GM12878 (cell line): ENCODE data around the gene PLEKHA6. TPM values are rescaled to one million over a fixed set of nuclear protein-coding genes. Genes with fewer than 3 reads are reported as not detected.
A peak's percentile ranks its signal among the peaks of the same experiment; 100 is the strongest.

Source experiments
- CHD1 ChIP-seq: IDR thresholded peaks from 2 replicates; pipeline ENCODE4 v1.6.1; 2012; ENCODE audit warnings: low read depth, low read length, improper control_type of control experiment
- CREB1 ChIP-seq: IDR thresholded peaks from 2 replicates; pipeline ENCODE4 v1.6.1; 2012; ENCODE audit warnings: low read depth, mild to moderate bottlenecking, inconsistent platforms
- EGR1 ChIP-seq, 2 experiments: IDR thresholded peaks; 1 replicate in 1 of 2; 2 replicates in 1 of 2; pipeline ENCODE4 v1.6.1; 2011 to 2012; ENCODE audit warnings: low read depth in 2 of 2, low read length in 2 of 2, borderline replicate concordance in 1 of 2, mild to moderate bottlenecking in 1 of 2, moderate library complexity in 1 of 2
- HDAC2 ChIP-seq: fragments of 200-600 bp; sonication (generic); IDR thresholded peaks from 2 replicates; pipeline ENCODE4 v1.6.1; 2017
- JUNB ChIP-seq: IDR thresholded peaks from 2 replicates; pipeline ENCODE4 v1.6.1; 2016; ENCODE audit warnings: antibody characterized with exemption, mild to moderate bottlenecking
- MAX ChIP-seq: IDR thresholded peaks from 2 replicates; pipeline ENCODE4 v1.6.1; 2012; ENCODE audit warnings: low read depth, low read length, improper control_type of control experiment
- MLLT1 ChIP-seq: fragments of 450-650 bp; IDR thresholded peaks from 2 replicates; pipeline ENCODE4 v1.6.1; 2016; ENCODE audit warnings: mild to moderate bottlenecking
- NKRF ChIP-seq: fragments of 450-650 bp; conservative IDR thresholded peaks from 2 replicates; pipeline ENCODE4 v1.6.1; 2017; ENCODE audit warnings: mild to moderate bottlenecking, moderate library complexity
- NR2C2 ChIP-seq: IDR thresholded peaks from 2 replicates; pipeline ENCODE4 v1.6.1; 2011; ENCODE audit warnings: borderline replicate concordance, low read depth; ENCODE audit not compliant: control insufficient read depth, insufficient read length
- NR2F1 ChIP-seq: fragments of 450-650 bp; conservative IDR thresholded peaks from 2 replicates; pipeline ENCODE4 v1.6.1; 2017; ENCODE audit warnings: mild to moderate bottlenecking
- PAX8 ChIP-seq: fragments of 450-650 bp; IDR thresholded peaks from 2 replicates; pipeline ENCODE4 v1.6.1; 2017; ENCODE audit warnings: mild to moderate bottlenecking, moderate library complexity
- POU2F2 ChIP-seq: IDR thresholded peaks from 3 replicates; pipeline ENCODE4 v1.6.1; 2011; ENCODE audit warnings: low read depth, mild to moderate bottlenecking, low read length, borderline replicate concordance
- RAD21 ChIP-seq: IDR thresholded peaks from 2 replicates; pipeline ENCODE4 v1.6.1; 2011; ENCODE audit warnings: mild to moderate bottlenecking, low read depth, low read length, moderate library complexity; ENCODE audit not compliant: insufficient read depth
- SIX5 ChIP-seq: IDR thresholded peaks from 2 replicates; pipeline ENCODE4 v1.6.1; 2011; ENCODE audit warnings: mild to moderate bottlenecking, low read depth, low read length, moderate library complexity; ENCODE audit not compliant: severe bottlenecking
- TBL1XR1 ChIP-seq: IDR thresholded peaks from 2 replicates; pipeline ENCODE4 v1.6.1; 2012; ENCODE audit warnings: low read depth, low read length, improper control_type of control experiment
- TCF12 ChIP-seq: IDR thresholded peaks from 2 replicates; pipeline ENCODE4 v1.6.1; 2011; ENCODE audit warnings: low read depth, mild to moderate bottlenecking, low read length
- ZBTB4 ChIP-seq: fragments of 450-650 bp; formaldehyde crosslinking; IDR thresholded peaks from 2 replicates; pipeline ENCODE4 v1.4.0; 2022; ENCODE audit warnings: mild to moderate bottlenecking, moderate library complexity
- ZNF592 ChIP-seq: fragments of 450-650 bp; IDR thresholded peaks from 2 replicates; pipeline ENCODE4 v1.6.1; 2017; ENCODE audit warnings: mild to moderate bottlenecking, moderate library complexity
- ZZZ3 ChIP-seq: IDR thresholded peaks from 2 replicates; pipeline ENCODE4 v1.6.1; 2011; ENCODE audit warnings: low read depth; ENCODE audit not compliant: control insufficient read depth, insufficient read length
- polyA plus RNA-seq, 11 experiments: library from polyadenylated mRNA; depleted of rRNA in 4 of 11; unstranded in 6 of 11; stranded (reverse) in 5 of 11; fragments of >200 nt; fragmentation: Nextera tagmentation in 4 of 11; fragmentation: Illumina TruSeq in 1 of 11; extraction: Ambion mirVana in 4 of 11; extraction: Trizol in 1 of 11; gene quantifications; 1 replicate in 1 of 11; 2 replicates in 10 of 11; pipeline versions ENCODE4 v1.2.1 to v1.2.3, GENCODE V29; 2011 to 2016; ENCODE audit warnings: inconsistent platforms in 2 of 11, missing spikeins in 2 of 11, low read depth in 1 of 11
- total RNA-seq, 4 experiments: library from RNA; depleted of rRNA in 3 of 4; stranded (reverse); fragments of >200 nt in 3 of 4; fragmentation: Illumina TruSeq in 1 of 4; extraction: Trizol in 1 of 4; gene quantifications; 2 replicates each; pipeline versions ENCODE4 v1.2.1 to v1.2.3, GENCODE V29; 2013 to 2021

The PLEKHA6 gene
- total and polyA plus RNA-seq, 10 of the 15 experiments (the other 5 are each of a cell fraction or from before 2014, with no cell fraction given), result 0.04 to 0.81 (median 0.19) TPM; not detected in 4

- no peak for TF ChIP-seq ZNF592
- no peak for TF ChIP-seq HDAC2
- TF ChIP-seq TBL1XR1, result no peak
- TF ChIP-seq MLLT1, result 0 out of 2 replicates have a peak, but pooled peaks have one; percentile 41
- no peak for TF ChIP-seq TCF12
- TF ChIP-seq NR2C2, result no peak
- peak; percentile 52; the same call in 1 of the 2 replicates for TF ChIP-seq NR2F1
- TF ChIP-seq CHD1, result no peak
- TF ChIP-seq PAX8, result no peak
- no peak for TF ChIP-seq MAX
- no peak for TF ChIP-seq NKRF
- peak; percentile 78; the same call in 1 of the 3 replicates for TF ChIP-seq POU2F2
- TF ChIP-seq JUNB, result no peak
- TF ChIP-seq ZBTB4 (CRISPR knock-in tag), result no peak
- TF ChIP-seq SIX5, result no peak
- peak in 1 of 2 experiments; percentile 64; a peak in 2 of 3 replicates for TF ChIP-seq EGR1 (IDR thresholded peaks at IDR 0.05; ENCODE audit: borderline replicate concordance in 1 of 2, low read depth in 2 of 2, low read length in 2 of 2)
- TF ChIP-seq RAD21, result peak; percentile 88
- no peak for TF ChIP-seq CREB1
- TF ChIP-seq ZZZ3, result no peak
Measured at GRCh38 chr1:204363335-204364114, 3.8 kb upstream of the PLEKHA6 start (continued).
